Fibroblast of lung (primary cell): ENCODE results near the gene ICAM3. TPM values are rescaled to one million over a fixed set of nuclear protein-coding genes. Genes with fewer than 3 reads are reported as not detected.

ENCODE experiments used
- DNase-seq, 2 donors: peaks; one replicate each; pipeline versions ENCODE4 v3.0.0 to v3.0.0-alpha.2; 2010; ENCODE audit warnings: low read depth in 2 of 2
- H2AFZ ChIP-seq: 2 replicates; pipeline ENCODE4 v1.5.1; 2012; ENCODE audit warnings: low read length, control low read depth, inconsistent platforms
- H3K27ac ChIP-seq: 2 replicates; pipeline ENCODE4 v1.5.1; 2011; ENCODE audit warnings: low read length, control low read depth; ENCODE audit not compliant: insufficient read depth
- H3K27me3 ChIP-seq: 2 replicates; pipeline ENCODE4 v1.5.1; 2011; ENCODE audit warnings: mild to moderate bottlenecking, low read length; ENCODE audit not compliant: control insufficient read depth, insufficient read depth
- H3K36me3 ChIP-seq: 2 replicates; pipeline ENCODE4 v1.5.1; 2011; ENCODE audit warnings: low read length; ENCODE audit not compliant: control insufficient read depth, insufficient read depth
- H3K4me1 ChIP-seq: 2 replicates; pipeline ENCODE4 v1.5.1; 2011; ENCODE audit warnings: low read length; ENCODE audit not compliant: control insufficient read depth, insufficient read depth; ENCODE audit errors: extremely low read depth
- H3K4me2 ChIP-seq: 2 replicates; pipeline ENCODE4 v1.5.1; 2011; ENCODE audit warnings: low read length, control low read depth; ENCODE audit not compliant: insufficient read depth; ENCODE audit errors: extremely low read depth
- H3K4me3 ChIP-seq, 4 experiments: fragments of 200-600 bp in 1 of 4; sonication (generic) in 1 of 4; replicated peaks in 1 of 4; 2 replicates each; pipeline ENCODE4 v1.5.1; 2011 to 2016; ENCODE audit warnings: low read length in 4 of 4, low read depth in 3 of 4, mild to moderate bottlenecking in 3 of 4, control low read depth in 2 of 4, inconsistent platforms in 1 of 4, mixed read lengths in 1 of 4; ENCODE audit not compliant: insufficient read depth in 1 of 4; ENCODE audit errors: control extremely low read depth in 1 of 4
- H3K79me2 ChIP-seq: 2 replicates; pipeline ENCODE4 v1.5.1; 2012; ENCODE audit warnings: mild to moderate bottlenecking, low read length, inconsistent platforms; ENCODE audit not compliant: control insufficient read depth, insufficient read depth
- H3K9ac ChIP-seq: 2 replicates; pipeline ENCODE4 v1.5.1; 2011; ENCODE audit warnings: mild to moderate bottlenecking, low read length, control low read depth; ENCODE audit not compliant: insufficient read depth
- H3K9me3 ChIP-seq: 2 replicates; pipeline ENCODE4 v1.5.1; 2012; ENCODE audit warnings: low read depth, low read length; ENCODE audit not compliant: control insufficient read depth, insufficient read depth
- H4K20me1 ChIP-seq: 2 replicates; pipeline ENCODE4 v1.5.1; 2011; ENCODE audit warnings: low read length; ENCODE audit not compliant: control insufficient read depth, insufficient read depth; ENCODE audit errors: extremely low read depth
- CTCF ChIP-seq, 2 donors: IDR thresholded peaks in 1 of 2; conservative IDR thresholded peaks in 1 of 2; 1 replicate in 1 of 2; 2 replicates in 1 of 2; pipeline ENCODE4 v1.5.1; 2011 to 2012; ENCODE audit warnings: low read length in 2 of 2, control low read depth in 1 of 2, inconsistent platforms in 1 of 2, low read depth in 1 of 2, mild to moderate bottlenecking in 1 of 2
- EZH2 ChIP-seq: IDR thresholded peaks from 2 replicates; pipeline ENCODE4 v1.5.1; 2012; ENCODE audit warnings: low read length, control low read depth, mild to moderate bottlenecking; ENCODE audit errors: missing control alignments
- polyA plus RNA-seq, 2 donors: library from polyadenylated mRNA; depleted of rRNA in 1 of 2; stranded (reverse) in 1 of 2; unstranded in 1 of 2; fragments of >200 nt; gene quantifications; 2 replicates each; pipeline ENCODE4 v1.2.1, GENCODE V29; 2011 to 2012; ENCODE audit warnings: missing spikeins in 1 of 2
- total RNA-seq: library from RNA; depleted of rRNA; stranded (reverse); fragments of >200 nt; gene quantifications from 2 replicates; pipeline ENCODE4 v1.2.1, GENCODE V29; 2014

Gene ICAM3
- total and polyA plus RNA-seq, 2 donors (not counting 1 experiment from before 2014, with no cell fraction given): 4.3 to 4.5 TPM

DNA sequence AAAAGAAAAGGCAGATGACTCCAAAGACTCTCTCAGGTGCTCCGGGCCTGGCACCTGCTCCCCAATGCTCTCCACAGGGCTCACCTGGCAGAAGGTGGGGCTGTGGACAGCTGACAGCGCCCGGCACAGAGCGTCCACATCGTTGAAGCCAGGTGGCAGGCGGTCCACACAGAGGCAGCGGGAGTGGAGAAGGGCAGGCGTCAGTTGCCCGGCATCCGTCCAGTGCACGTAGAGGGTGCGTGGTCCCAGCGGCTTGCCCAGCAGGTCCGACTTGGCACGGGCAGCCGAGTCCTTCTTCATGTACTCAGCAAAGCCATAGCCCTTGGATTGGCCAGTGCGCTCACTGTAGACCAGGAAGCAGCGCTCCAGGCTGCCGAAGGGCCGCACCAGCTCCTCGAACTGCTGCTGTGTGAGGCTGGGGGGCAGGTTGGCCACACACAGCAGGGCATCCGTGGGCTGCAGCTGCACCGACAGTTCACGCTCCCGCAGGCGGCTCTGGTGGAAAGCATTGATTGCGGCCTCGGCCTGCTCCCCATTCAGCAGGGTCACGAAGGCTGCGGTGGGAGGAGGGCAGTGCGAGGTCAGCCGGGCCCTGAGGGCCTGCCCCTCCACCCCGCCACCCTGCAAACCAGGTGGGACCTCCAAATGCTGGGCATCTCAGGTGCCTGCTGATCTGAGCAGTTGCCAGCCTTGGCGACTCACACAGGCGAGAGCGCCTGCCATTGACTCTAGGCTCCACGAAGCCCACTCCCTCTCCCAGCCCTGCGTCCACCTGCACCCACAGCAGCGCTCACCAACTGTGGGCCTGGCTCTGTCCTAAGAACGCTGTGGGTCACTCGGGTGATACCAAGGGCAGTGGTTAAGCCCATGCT, 10.6 kb downstream of the ICAM3 start:
- Histone ChIP-seq H3K9ac (no peak overlapping the region), H3K4me2 (no peak overlapping the region), H3K79me2 (peaks cover 26% of the 10 kb centered on the region), H2AFZ (no peak overlapping the region), H3K27ac (no peak overlapping the region), H3K36me3 (peaks cover 29% of the 10 kb centered on the region), H3K9me3 (no peaks in the 10 kb centered on the region), H3K4me3 (no peak overlapping the region), H4K20me1 (no peaks in the 10 kb centered on the region), H3K4me1 (peaks cover 6% of the 10 kb centered on the region), H3K27me3 (no peaks in the 10 kb centered on the region)
- TF ChIP-seq CTCF (conservative IDR thresholded peaks at IDR 0.05 in 1 of 2, IDR thresholded peaks at IDR 0.05 in 1 of 2; ENCODE audit: low read depth in 1 of 2, low read length in 2 of 2) (no peak), EZH2 (no peak)
- no peak for DNase-seq

GRCh38 chr19:10327793-10328192, 11.6 kb downstream of the ICAM3 start:
- Histone ChIP-seq H3K27ac (no peak overlapping the region), H3K4me1 (peaks cover 4% of the 10 kb centered on the region), H3K27me3 (no peaks in the 10 kb centered on the region), H3K9ac (no peak overlapping the region), H3K9me3 (no peaks in the 10 kb centered on the region), H3K4me2 (no peak overlapping the region), H3K4me3 (no peak overlapping the region), H4K20me1 (no peaks in the 10 kb centered on the region), H2AFZ (no peak overlapping the region), H3K36me3 (peaks cover 32% of the 10 kb centered on the region), H3K79me2 (peaks cover 24% of the 10 kb centered on the region)
- TF ChIP-seq EZH2 (no peak), CTCF (conservative IDR thresholded peaks at IDR 0.05 in 1 of 2, IDR thresholded peaks at IDR 0.05 in 1 of 2; ENCODE audit: low read depth in 1 of 2, low read length in 2 of 2) (no peak)
- DNase-seq: no peak

DNA sequence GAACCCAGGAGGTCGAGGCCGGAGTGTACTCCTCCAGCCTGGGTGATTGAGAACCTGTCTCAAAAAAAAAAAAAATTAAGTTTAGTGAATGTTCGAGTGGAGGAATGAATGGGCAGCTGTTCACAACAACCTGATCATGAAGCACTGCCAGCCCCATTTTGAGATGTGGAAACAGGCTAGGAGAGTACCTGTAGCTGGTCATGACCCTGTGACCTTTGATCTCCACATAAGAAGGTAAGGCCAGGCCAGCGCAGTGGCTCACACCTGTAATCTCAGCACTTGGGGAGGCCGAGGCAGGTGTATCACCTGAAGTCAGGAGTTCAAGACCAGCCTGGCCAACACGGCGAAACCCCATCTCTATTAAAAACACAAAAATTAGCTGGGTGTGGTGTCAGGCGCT, 13.7 kb downstream of the ICAM3 start:
- Histone ChIP-seq H3K9me3 (no peaks in the 10 kb centered on the region), H4K20me1 (no peaks in the 10 kb centered on the region), H3K4me2 (no peak overlapping the region), H3K36me3 (peaks cover 36% of the 10 kb centered on the region), H2AFZ (no peak overlapping the region), H3K27me3 (no peaks in the 10 kb centered on the region), H3K4me3 (no peak overlapping the region), H3K27ac (no peak overlapping the region), H3K4me1 (no peaks in the 10 kb centered on the region), H3K9ac (no peak overlapping the region), H3K79me2 (peaks cover 8% of the 10 kb centered on the region)
- TF ChIP-seq CTCF (conservative IDR thresholded peaks at IDR 0.05 in 1 of 2, IDR thresholded peaks at IDR 0.05 in 1 of 2; ENCODE audit: low read depth in 1 of 2, low read length in 2 of 2) (no peak), EZH2 (no peak)
- no peak for DNase-seq
